ENCODE data around the gene TNK2. TPM values are rescaled to one million over a fixed set of nuclear protein-coding genes. Genes with fewer than 3 reads are reported as not detected.

Gene TNK2
- total RNA-seq, 4 donors from 2014 or later: 42.3 to 105 (median 53.1) TPM

DNA sequence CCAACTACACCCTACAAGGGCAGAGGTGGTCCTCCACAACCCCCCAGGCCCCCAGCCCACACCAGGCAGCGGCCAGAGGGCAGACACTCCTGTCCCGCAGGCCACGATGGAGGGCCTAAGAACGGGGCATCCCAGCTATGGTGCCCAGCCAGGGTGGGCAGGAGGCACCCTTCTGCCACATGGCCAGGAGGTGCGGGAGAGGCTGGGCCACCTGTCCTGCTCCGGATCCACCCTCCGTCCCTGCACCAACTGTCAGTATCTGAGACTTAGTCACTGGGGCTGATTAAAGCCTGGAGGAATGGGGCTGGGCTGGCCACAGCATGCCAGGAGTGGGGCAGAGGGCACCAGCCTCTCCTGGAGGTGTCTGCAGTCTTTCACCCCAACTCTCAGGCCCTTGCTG is 37.9 kb downstream of the TNK2 start:
- no peak overlapping the region for H3K4me3 ChIP-seq (ENCODE audit: low read depth, poor library complexity, severe bottlenecking)
- intact Hi-C loops (cut with DNase I; ENCODE audit: low total_unique reads): no loop called here
- no peak for DNase-seq (ENCODE audit: low spot score in 2 of 2)
- WGBS, 2 donors: 76 to 91% methylated on average over 4 to 7 of the region's 7 CpGs
- no peak for TF ChIP-seq POLR2A (IDR thresholded peaks at IDR 0.05)
- no peak for TF ChIP-seq CTCF (IDR thresholded peaks at IDR 0.05)

DNA sequence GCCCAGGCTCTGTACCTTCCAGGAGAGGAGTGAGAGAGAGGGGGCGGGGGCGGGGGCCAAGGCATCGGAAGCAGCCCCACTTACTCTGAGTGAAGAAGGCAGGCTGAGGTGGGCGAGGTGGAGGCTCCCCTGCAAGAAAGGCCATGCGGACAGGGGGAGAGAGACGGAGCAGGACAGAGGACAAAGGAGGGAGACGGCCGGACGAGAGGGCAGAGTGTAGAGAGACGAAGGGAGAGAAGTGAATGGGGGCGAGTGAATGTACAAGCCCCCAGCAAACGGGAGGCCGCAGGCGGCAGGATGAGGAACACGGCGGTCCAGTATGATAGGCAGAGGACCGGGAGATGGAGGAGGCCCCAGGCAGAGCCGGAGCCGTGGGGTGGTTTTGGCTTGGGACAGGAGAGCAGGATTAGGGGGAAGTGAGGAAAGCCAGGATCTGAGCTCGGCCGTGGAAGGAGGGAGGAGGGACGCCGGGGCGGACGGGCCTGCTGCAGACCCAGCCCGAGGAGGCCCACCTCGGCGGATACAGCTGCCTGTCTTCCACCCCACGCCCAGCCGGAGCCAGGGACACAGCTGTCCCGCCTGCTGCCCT is 38.8 kb downstream of the TNK2 start:
- WGBS, 2 donors: 90% methylated on average over 31 of the region's 31 CpGs
- DNase-seq (ENCODE audit: low spot score in 2 of 2): no peak
- intact Hi-C loops (cut with DNase I; ENCODE audit: low total_unique reads): loop anchor here (10.0 kb wide), 1 partner anchor 45 kb away; no protein-coding TSS in a partner anchor
- TF ChIP-seq POLR2A (IDR thresholded peaks at IDR 0.05): no peak
- TF ChIP-seq CTCF (IDR thresholded peaks at IDR 0.05): no peak
- H3K4me3 ChIP-seq (ENCODE audit: low read depth, poor library complexity, severe bottlenecking): no peak overlapping the region

DNA sequence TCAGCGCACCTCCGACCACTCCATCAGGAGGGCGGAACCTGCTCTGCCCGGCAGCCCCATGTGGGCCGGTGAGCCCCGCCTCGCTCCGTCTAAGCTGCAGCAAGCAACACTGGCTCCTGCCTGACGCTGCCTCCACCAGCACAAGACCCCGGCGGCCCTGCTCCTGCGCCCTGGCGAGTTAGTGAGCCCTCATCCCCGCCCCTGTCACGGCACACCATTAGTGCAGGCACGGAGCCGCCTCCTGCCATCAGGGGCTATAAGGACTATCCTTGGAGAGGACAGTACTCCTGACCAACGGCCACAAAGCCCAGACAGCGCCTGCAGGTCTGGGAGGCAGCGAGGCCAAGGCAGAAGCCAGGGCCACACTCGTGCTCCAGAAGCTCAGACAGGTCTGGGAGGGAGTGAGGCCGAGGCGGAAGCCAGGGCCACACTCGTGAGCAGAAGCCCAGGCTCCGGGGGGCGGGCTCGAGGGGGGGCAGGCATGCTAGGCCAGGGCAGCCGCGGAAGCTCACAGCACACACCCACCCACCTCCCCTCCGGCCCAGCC is 39.4 kb downstream of the TNK2 start:
- TF ChIP-seq POLR2A (IDR thresholded peaks at IDR 0.05) (no peak), CTCF (IDR thresholded peaks at IDR 0.05) (no peak)
- intact Hi-C loops (cut with DNase I; ENCODE audit: low total_unique reads): loop anchor here (10.0 kb wide), 1 partner anchor 46 kb away; no protein-coding TSS in a partner anchor
- no peak overlapping the region for H3K4me3 ChIP-seq (ENCODE audit: low read depth, poor library complexity, severe bottlenecking)
- no peak for DNase-seq (ENCODE audit: low spot score in 2 of 2)
- WGBS, 2 donors: 85 to 89% methylated on average over 16 to 27 of the region's 30 CpGs

DNA sequence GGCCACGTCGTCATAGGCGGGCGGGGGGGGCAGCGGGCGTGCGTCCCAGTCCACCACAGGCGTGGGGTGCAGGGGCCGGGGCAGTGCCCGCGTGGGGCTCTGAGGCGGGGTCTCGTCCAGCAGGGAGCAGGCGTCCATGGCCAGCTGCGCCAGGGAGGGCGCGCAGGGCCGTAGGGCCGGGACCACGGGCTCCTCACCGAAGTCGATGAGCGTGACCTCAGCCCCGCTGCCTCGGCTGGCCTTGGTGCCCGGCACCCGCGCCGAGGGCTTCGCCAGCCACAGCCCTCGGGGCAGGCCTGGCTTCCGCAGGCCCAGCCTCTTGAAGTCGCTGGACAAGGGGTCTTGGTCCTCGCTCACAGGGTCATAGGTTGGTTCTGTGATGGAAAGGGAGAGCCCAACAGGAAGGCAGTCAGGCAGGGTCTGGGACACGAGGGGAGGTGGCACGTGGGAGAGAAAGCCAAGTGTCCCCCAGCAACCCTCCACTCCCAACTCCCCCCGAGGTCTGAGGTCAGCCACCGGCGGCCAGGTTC is 40.0 kb downstream of the TNK2 start:
- DNase-seq (ENCODE audit: low spot score in 2 of 2): no peak
- intact Hi-C loops (cut with DNase I; ENCODE audit: low total_unique reads): loop anchor here (10.0 kb wide), 1 partner anchor 46 kb away; no protein-coding TSS in a partner anchor
- TF ChIP-seq POLR2A (IDR thresholded peaks at IDR 0.05) (no peak), CTCF (IDR thresholded peaks at IDR 0.05) (no peak)
- 94 to 98% methylated on average over 14 to 30 of the region's 39 CpGs for WGBS, 2 donors
- H3K4me3 ChIP-seq (ENCODE audit: low read depth, poor library complexity, severe bottlenecking): no peak overlapping the region

- TF ChIP-seq CTCF (IDR thresholded peaks at IDR 0.05) (no peak), POLR2A (IDR thresholded peaks at IDR 0.05) (no peak)
- intact Hi-C loops (cut with DNase I; ENCODE audit: low total_unique reads): loop anchor here (10.0 kb wide), 1 partner anchor 47 kb away; no protein-coding TSS in a partner anchor
- H3K4me3 ChIP-seq (ENCODE audit: low read depth, poor library complexity, severe bottlenecking): no peak overlapping the region
- WGBS, 2 donors: 91 to 100% methylated on average over 11 to 38 of the region's 40 CpGs
- no peak for DNase-seq (ENCODE audit: low spot score in 2 of 2)
These were observed 40.6 kb downstream of the TNK2 start for GRCh38 chr3:195867631-195868335.
